T-helper 9 cell (primary cell): ENCODE measurements around the gene ZNF836.

ENCODE experiments used
- DNase-seq: peaks from one replicate; pipeline ENCODE4 v3.0.0-alpha.2; 2020

ZNF836 gene

GRCh38 chr19:52187407-52187806 lies 16.0 kb upstream of the ZNF836 start:
- DNase-seq: no peak

- DNase-seq: no peak
Observed at GRCh38 chr19:52176574-52176973, 5.2 kb upstream of the ZNF836 start.

GRCh38 chr19:52172347-52172746 lies 926 bp upstream of the ZNF836 start:
- DNase-seq: no peak

- no peak for DNase-seq
Observed at GRCh38 chr19:52170863-52171320, 529 bp downstream of the ZNF836 start.

DNA sequence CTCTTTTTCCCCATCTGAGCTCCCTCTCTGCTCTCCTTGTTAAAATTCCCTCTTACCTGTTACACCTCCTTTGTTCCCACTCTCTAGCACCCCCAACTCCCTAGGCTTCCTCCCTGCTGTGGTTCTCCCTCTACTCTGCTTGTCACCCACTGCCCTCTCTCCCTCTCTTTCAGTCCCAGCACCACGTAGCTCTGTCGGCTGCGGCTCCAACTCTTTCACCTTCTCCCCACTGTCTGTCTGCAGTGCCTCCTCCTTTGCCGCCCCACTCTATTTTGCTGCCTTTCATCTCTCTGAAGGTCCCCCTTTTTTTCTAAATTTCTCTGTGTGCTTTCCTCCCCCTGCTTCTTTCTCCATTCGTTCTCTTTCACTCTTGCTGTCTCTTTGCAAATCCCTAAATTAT lies 1.1 kb downstream of the ZNF836 start:
- DNase-seq: no peak

DNA sequence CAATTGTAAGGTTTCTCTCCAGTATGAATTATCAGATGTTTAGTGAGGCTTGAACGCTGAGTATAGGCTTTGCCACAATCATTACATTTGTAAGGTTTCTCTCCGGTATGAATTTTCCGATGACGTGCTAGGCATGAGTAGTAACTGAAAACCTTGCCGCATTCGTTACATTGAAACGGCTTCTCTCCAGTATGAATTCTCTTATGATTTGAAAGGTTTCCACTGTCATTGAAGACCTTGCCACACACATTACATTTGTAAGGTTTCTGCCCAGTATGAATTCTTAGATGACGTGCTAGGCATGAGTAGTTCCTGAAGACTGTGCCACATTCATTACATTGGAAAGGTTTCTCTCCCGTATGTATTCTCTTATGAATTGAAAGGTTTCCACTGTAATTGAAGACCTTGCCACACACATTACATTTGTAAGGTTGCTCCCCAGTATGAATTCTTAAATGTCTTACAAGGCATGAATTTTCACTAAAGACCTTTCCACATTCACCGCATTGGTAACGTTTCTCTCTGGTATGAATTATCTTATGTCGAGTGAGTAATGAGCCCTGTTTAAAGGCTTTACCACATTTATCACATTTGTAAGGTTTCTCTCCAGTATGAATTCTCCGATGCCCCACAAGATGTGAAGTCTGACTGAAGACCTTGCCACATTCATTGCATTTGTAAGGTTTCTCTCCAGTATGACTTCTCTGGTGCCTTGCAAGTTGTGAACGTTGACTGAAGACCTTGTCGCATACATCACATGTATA lies 15.6 kb downstream of the ZNF836 start:
- DNase-seq: no peak

GRCh38 chr19:52148256-52148655 lies 23.2 kb downstream of the ZNF836 start:
- DNase-seq: no peak

- DNase-seq: no peak
Observed at GRCh38 chr19:52142001-52142595, 29.3 kb downstream of the ZNF836 start.

- DNase-seq: no peak
Observed at GRCh38 chr19:52141203-52141602, 30.2 kb downstream of the ZNF836 start.

GRCh38 chr19:52140032-52140710 lies 31.2 kb downstream of the ZNF836 start:
- DNase-seq: peak; percentile 98

DNA sequence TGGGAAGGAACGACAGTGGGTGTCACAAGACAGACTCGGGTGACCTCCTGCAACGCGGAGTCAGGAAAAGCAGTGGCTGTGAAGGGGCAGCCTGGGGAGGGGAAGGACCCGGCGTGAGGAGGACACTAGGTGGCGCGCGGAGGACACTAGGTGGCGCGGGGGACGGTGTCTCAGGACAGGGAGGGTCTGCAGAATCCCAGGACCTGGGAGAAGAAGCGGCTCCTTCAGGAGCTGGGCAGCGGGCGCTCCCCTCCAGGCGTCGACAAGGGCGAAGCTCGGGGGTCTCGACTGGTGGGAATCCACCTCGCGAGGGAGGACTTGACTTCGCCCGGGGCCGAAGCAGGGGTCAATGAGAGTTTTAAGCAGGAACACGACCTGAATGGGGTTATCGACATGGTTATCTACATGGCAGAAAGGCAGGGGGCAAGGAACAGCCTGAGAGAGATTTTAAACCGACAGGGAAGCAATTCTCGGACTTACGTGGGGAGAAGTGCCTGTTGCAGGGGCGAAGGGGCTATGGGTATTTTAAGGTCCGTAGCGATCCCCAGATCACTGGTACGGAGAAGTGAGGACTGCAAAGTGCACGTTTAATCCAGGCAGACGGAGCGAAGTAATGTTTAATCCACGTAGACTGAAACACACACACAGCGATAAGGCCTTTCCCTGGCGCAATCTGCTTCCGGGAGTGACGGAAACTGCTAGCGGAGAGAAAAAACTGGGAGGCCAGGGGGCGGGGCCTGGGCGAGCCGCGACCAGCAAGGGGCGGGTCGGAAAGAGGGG lies 32.0 kb downstream of the ZNF836 start, which contains the start of gene ZNF616:
TSS of gene ZNF616 (minus strand) at position 687 of the 780 bp plus-strand sequence. CDS start 9,426 bp downstream, outside the sequence.
- DNase-seq: peak; percentile 71

GRCh38 chr19:52138983-52139251 lies 32.5 kb downstream of the ZNF836 start:
- DNase-seq: no peak

DNA sequence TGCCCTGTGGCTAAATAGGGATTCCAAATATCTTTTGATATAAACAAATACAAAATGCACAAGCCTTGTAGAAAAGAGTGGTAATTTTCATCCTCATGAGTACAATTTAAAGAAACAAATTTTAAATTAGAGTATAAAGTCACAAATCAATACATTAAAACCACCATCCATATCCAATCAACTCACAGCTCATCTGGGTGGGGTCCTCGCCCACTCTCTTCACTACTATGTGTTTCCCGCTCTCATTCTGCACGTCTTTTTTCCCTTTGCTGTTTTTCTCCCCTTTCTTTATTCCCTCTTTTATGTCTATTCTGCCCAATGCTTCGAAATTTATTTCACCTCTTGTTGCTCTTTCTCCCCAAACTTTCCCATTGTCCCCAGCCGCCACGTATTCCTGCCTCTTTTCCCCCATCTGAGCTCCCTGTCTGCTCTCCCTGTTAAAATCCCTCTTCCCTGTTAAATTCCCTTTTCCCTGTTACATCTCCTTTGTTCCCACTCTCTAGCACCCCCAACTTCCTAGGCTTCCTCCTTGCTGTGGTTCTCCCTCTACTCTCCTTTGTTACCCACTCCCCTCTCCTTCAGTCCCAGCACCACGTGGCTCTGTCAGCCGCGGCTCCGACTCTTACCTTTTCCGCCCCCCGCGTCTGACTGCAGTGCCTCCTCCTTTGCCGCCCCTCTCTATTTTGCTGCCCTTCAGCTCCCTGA lies 33.0 kb downstream of the ZNF836 start:
- DNase-seq: no peak

DNA sequence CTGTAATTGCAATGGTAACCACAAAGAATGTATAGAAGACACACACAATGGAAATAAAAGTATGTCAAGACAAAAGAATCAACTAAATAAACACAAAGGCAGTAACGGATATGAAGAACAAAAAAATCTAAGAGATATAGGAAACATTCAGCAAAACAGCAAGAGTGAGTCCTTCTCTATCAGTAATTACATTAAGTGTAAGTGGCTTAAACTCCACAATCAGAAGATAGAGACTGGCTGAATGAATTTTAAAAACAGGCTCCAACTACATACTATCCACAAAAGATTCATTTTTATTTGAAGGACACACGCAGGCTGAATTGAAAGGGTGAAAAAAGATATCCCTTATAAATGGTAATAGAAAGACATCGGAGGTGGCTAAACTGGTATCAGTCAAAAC lies 51.1 kb downstream of the ZNF836 start:
- no peak for DNase-seq

GRCh38 chr19:52115526-52116053 lies 55.8 kb downstream of the ZNF836 start:
- no peak for DNase-seq

DNA sequence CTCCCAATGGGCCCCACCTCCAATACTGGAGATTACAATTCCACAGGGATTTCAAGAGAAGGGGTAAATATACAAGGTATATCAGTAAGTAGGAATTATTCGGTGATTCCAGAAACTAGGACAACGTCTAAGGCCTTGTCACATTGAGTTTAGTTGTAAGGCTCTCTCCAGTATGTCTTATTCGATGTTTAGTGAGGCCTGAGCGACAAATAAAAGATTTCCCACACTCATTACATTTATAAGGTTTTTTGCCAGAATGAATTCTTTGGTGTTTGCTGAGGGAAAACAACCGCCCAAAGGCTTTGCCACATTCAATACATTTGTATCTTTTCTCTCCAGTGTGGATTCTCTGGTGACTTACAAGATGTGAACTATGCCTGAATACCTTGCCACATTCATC lies 56.7 kb downstream of the ZNF836 start:
- DNase-seq: no peak

- DNase-seq: no peak
Observed at GRCh38 chr19:52112624-52113023, 58.8 kb downstream of the ZNF836 start.

DNA sequence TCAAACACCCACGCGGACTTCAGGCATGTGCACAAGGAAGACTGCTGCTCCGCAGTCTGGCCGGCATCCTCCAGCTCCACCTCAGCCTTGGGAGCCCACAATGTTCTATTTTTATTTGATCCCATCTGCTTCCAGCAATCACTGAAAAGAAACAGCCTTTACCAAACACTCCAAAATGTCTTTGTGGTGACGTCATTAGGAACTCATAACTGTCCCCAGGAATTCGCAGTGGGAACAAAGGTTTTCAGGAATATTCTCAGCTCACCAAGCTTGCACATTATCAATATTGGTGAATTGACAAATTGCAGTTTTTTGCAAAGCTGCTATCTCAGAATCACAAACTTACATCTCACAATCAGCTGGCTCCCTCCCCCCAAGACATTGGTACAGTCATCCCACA lies 60.6 kb downstream of the ZNF836 start:
- no peak for DNase-seq
